ENCODE data around the gene USP7. TPM values are rescaled to one million over a fixed set of nuclear protein-coding genes. Genes with fewer than 3 reads are reported as not detected.
"Not testable (repeated sequence)": the region's sequence is repeated elsewhere in the genome, so short reads cannot be mapped to it uniquely, and the experiment has no call there.

The USP7 gene
- total RNA-seq, 1 donor from 2014 or later: 57.2 TPM

GRCh38 chr16:8847623-8848022 lies 116.1 kb downstream of the USP7 start:
- DNase-seq (ENCODE audit: low read depth): no peak

GRCh38 chr16:8847145-8847544 lies 116.6 kb downstream of the USP7 start:
- DNase-seq (ENCODE audit: low read depth): no peak

GRCh38 chr16:8846401-8846932 lies 117.2 kb downstream of the USP7 start:
- DNase-seq (ENCODE audit: low read depth): no peak

GRCh38 chr16:8845699-8846298 lies 117.9 kb downstream of the USP7 start:
- no peak for DNase-seq (ENCODE audit: low read depth)

- not testable (repeated sequence) for DNase-seq (ENCODE audit: low read depth)
Measured at GRCh38 chr16:8843296-8843695, 120.4 kb downstream of the USP7 start.

Other genes with a start within 250 kb of the USP7 start
- gene TMEM186, start 166.3 kb downstream of the USP7 start, total RNA-seq: 3.8 and 5.9 TPM in 2 replicates
- gene PMM2, start 166.1 kb downstream of the USP7 start, total RNA-seq: 19.8 and 30.8 TPM in 2 replicates
- gene CARHSP1, start 94.9 kb downstream of the USP7 start, total RNA-seq: 91.4 and 96.3 TPM in 2 replicates
- not detected in 2 replicates for gene LITAFD, start 81.6 kb downstream of the USP7 start, total RNA-seq
- 69.4 and 71.6 TPM in 2 replicates for gene HAPSTR1, start 127.7 kb upstream of the USP7 start, total RNA-seq